HG02852 (cell line): Measurements from ENCODE around the gene ELOVL7.
"Not testable (repeated sequence)": the region's sequence is repeated elsewhere in the genome, so short reads cannot be mapped to it uniquely, and the experiment has no call there.

Source experiments
- ATAC-seq: cut with Tn5 transposase; IDR thresholded peaks from one replicate; pipeline ENCODE4 v1.9.1; 2021; ENCODE audit warnings: mild to moderate bottlenecking, moderate library complexity; ENCODE audit not compliant: unreplicated experiment

The ELOVL7 gene

DNA sequence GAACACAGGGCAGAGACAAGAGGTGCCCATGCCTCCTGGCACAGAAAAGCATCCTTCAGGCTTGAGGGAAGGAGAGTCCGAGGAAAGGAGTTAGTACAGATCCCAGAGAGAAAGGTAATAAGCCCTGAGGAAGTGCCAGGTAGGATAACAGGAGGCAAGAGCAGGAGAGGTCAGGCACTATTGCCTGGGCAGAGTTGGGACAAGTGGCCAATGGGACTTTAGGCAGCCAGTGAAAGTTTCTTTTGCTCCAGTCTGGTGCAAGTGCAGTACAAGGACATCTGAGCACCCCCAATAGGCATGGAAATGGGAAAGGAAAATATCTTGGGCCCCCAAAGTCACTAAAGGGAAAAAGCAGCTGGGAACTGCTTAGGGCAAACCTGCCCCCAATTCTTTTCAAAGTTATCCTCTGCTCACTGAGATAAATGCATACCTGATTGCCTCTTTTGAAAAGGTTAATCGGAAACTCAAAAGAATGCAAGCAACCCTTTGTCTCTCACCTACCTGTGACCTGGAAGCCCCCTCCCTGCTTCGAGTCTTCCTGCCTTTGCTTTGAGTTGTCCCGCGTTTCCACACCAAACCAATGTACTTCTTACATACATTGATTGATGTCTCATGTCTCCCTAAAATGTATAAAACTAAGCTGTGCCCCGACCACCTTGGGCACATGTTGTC, 46.5 kb downstream of the ELOVL7 start:
- no peak for ATAC-seq

DNA sequence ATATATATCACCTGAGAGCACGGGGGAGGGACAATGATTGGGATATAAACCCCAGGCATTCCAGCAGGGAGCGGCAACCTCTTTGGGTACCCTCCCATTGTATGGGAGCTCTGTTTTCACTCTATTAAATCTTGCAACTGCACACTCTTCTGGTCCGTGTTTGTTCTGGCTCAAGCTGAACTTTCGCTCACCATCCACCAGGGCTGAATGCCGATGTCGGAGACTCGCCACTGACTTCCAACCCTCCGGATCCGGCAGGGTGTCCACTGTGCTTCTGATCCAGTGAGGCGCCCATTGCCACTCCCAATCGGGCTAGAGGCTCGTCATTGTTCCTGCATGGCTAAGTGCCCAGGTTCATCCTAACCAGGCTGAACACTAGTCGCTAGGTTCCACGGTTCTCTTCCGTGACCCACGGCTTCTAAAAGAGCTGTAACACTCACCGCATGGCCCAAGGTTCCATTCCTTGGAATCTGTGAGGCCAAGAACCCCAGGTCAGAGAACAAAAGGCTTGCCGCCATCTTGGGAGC, 48.6 kb downstream of the ELOVL7 start:
- not testable (repeated sequence) for ATAC-seq

DNA sequence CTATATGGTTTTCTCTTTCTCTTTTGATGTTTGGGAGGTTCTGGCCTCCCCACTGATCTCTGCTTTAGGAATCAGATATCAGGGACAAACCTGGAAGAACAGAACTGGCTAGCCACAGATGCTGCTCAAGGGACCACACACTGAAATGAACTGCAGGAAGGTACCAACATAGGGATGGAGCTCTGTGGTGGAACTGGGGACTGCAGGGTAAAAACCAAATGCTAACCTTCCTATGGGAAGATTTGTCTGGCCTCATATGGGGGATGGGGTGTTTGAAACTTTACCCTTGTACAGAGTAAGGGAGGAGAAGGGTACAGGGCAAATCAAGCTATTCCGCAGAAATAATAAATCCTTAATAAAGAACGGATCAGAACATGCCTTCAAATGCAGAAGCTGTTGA, 49.4 kb downstream of the ELOVL7 start:
- no peak for ATAC-seq

DNA sequence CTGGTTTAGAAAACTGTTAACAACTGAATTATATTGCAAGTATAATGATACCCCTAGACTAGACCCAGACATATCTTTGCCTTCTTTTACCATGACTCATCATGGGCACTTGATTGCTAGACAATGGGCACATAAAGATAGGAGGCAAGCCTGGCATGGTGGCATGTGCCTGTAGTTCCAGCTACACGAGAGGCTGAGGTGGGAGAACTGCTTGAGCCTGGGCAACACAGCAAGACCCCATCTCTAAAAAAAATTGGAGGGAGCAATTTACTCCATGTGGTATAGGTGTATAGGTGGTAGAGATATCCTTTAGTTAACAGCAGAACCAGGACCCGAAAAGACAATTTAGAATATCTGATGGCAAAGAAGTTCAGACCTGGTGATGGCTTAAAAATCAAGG, 51.6 kb downstream of the ELOVL7 start:
- ATAC-seq, result no peak

DNA sequence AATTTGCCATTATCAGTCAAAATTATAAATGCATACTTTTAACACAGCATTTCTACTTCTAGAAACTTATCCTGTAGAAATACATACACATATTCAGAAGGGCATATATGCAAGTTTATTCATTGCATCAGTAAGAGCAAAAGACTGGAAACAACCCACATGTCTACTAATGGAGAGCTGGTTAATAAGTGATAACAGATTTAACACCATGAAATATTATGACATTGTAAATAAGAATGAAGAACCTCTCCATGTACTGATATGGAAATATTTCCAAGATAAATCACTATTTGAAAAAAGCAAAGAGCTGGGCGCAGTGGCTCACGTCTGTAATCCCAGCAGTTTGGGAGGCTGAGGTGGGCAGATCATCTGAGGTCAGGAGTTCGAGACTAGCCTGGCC, 54.5 kb downstream of the ELOVL7 start:
- ATAC-seq, result no peak

DNA sequence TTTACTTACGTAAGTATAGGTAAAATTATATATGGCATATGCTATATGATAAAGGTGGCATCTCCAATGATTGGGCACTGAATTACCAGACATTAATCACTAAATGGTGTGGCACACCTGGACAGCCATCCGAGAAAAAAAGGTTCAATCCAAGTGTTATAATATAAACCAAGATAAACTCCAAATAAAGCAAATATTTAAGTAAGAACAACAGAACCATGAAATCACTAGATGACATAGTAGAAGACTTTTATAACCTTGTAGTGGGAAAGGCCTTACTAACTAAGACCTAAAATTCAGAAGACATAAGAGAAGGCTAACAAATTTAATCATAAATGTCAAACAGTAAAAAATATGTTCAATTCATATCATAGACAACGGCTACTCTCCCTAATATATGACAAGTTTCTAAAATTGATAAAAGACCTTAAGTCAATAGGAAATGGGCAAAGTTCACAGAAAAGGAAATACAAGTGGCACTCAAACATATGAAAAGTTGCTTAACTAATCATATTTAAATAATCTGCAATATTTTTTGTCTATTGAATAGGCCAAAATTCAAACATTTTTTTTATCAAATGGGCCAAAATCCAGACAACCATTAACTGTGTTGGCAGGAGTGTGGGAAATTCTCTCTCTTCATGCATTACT, 55.1 kb downstream of the ELOVL7 start:
- ATAC-seq, result no peak

DNA sequence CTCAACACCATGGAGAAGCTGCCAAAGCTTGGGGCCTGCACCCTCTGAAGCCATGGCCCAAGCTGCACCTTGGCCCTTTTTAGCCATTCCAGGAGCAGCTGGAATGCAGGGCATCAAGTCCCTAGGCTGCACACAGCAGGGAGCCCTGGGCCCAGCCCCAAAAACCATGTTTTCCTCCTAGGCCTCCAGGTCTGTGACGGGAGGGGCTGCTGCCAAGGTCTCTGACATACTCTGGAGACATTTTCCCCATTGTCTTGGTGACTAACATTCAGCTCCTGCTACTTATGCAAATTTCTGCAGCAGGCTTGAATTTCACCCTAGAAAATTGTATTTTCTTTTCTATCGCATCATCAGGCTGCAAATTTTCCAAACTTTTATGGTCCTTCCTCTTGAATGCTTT, 64.6 kb downstream of the ELOVL7 start:
- no peak for ATAC-seq

DNA sequence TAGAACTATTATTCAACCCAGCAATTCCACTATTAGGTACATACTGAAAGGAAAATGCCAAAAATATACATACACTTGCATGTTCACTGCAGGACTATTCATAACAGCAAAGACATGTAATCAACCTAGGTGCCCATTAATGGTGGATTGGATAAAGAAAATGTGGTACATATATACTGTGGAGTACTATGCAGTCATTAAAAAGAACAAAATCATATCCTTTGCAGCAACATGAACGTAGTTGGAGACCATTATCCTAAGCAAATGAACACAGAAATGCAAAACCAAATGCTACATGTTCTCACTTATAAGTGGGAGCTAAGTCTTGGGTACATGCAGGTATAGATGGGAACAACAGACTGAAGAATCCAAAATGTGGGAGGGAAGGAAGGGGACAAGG, 67.7 kb downstream of the ELOVL7 start:
- no peak for ATAC-seq

DNA sequence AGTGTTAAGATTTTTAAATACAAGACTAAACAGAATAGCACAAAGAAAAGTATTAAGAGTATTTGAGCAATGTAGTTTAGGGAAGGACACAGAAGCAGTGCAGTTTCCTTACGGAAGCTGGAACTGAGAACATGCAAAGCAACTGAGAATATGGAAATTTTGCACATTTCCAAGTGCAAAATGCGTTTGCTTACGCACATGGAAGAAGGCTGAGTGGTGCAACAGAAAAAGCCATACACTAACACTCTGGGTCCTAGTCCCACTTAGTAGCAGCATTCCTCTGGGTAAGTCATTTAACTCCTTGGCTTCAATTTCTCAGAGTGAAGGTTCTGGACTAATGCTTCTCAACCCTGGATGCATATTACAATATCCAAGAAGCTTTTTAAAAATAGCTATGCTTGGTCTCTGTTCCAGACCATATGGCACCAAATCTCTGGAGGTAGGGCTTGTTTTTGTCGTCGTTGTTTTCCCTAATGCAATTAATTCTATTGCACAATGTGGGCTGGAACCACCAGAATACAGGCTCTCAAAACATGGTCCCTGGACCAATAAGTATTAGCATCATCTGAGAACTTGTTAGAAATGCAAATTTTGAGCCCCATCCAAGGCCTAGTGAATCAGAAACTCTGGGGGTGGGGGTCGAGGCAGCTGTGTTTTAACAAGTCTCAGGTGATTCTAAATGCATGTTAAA, 78.9 kb downstream of the ELOVL7 start:
- no peak for ATAC-seq

DNA sequence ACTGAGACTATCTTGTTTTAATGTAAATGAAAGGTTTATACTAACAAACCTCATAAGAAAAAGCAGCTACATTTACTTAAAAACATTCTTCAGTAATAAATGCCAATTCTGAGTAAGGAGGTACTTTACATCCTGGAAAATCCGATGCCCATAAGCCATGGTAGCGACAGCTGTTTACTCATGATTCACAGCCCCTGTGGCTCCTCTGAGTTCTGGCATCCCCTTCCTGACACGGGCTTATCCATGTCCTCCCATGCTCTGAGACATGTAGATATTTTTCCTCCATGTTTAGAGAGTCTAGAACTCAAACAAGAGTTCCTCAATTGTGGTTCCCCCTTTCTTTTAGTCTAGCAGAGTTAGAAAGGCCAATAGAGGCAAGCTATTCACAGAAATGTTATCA, 81.0 kb downstream of the ELOVL7 start:
- ATAC-seq, result no peak

DNA sequence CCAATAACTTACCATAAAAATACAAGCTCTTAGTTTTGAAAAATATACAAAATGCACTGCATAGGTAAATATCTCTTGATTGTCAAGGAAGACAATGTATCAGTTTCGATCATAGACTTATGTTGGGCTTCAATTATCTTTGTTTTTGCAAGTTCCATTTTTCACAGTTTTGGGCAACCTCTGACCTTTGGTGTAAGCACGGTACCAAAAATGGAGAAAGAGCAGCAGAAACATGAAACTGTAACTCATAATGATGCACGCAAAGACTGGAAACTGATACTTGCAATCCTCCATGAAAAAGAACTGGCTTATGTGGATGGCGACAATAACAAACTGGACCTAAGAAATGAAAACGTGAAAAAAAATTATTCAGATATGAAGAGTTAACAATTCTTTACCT, 89.6 kb downstream of the ELOVL7 start:
- ATAC-seq, result no peak

DNA sequence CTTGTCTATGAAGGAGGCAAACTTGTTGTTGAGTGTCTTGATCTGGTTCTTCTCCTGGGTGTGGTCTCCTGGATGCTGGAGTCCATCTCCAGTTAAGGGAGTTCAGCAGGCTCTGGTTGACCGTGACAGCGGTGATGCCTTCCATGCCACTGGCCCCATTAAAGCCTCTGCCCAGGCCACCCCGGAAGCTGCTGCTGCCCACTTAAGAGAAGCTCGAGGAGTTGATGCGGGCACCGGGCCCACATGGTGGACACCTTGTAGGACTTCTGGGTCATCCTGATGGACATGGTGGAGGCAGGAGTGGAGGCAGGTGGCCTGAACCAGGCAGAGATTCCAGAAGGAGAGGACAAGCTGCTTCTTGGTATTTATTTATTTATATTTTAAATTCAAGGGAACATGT, 99.4 kb downstream of the ELOVL7 start:
- no peak for ATAC-seq

DNA sequence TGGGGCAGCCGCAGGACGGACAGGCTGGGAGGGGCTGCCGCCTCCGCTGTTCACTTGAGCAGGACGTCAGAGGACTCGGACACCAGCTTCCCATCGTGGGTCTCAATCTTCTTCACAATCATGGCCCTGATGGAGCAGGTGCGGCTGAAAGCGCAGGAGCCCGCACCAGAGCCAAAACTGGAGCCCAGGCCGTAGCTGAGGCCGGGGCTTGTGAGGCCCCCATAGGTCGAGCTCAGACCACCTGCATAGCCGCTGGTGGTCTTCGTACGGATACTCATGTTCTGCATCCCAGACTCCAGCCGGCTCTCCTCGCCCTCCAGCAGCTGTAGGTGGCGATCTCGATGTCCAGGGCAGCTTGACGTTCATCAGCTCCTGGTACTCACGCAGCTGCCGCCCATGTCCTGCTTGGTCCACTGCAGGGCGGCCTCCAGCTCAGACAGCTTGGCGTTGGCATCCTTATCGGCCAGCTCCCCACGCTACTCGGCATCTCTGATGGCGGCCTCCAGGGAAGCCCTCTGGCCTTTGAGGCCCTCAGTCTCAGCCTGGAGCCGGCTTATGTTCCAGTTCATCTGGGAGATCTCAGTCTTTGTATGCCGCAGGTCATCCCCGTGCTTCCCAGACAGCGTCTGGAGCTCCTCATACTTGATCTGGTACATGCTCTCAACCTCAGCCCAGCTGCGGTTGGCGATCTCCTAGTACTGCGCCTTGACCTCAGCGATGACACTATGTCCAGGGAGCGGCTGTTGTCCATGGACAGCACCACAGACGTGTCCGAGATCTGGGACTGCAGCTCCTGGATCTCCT, 100.4 kb downstream of the ELOVL7 start:
- no peak for ATAC-seq

DNA sequence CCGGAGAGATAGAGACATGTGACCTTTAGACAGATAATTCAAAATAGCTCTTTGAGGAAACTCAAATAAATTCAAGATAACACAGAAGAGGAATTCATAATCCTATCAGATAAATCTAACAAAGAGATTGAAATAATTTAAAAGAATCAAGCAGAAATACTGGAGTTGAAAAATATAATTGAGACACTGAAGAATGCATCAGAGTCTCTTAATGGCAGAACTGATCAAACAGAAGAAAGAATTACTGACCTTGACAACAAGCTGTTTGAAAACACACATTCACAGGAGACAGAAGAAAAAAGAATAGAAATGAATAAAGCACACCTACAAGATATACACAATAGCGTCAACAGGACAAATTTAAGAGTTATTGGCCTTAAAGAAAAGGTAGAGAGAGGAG, 103.7 kb downstream of the ELOVL7 start:
- ATAC-seq, result no peak

DNA sequence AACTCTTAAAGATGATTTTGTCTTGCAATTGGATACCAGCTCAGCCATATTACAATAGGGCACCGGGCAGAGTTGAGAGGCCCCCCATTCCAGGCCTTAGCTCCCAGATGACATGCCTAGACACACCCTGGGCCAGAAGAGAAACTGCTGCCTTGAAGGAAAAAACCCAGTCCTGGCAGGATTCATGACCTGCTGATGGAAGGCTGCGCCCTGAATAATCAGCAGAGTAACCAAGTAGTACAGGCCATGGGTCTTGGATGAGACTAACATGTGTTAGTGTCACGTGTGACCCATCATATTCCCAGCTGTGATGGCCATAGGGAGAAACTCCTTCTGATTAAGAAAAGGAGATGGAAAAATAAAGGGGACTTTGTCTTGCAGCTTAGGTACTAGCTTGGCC, 105.1 kb downstream of the ELOVL7 start:
- no peak for ATAC-seq

DNA sequence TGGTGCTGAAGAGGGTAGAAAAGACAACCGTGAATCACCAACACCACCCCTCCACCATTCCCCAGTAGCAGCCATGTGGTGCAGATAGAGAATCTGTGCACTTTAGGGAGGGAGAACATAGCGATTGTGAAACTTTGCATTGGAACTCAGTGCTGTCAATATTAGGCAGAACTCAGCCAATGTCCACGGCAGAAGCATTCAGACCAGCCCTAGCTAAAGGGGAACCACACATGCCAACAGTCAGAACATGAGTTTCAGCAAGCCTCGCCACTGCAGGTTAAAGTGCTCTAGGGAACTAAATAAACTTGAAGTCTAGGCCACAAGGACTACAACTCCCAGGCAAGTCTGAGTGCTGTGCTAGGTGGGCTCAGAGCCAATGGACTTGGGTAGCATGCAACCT, 105.6 kb downstream of the ELOVL7 start:
- peak; percentile 83 for ATAC-seq

DNA sequence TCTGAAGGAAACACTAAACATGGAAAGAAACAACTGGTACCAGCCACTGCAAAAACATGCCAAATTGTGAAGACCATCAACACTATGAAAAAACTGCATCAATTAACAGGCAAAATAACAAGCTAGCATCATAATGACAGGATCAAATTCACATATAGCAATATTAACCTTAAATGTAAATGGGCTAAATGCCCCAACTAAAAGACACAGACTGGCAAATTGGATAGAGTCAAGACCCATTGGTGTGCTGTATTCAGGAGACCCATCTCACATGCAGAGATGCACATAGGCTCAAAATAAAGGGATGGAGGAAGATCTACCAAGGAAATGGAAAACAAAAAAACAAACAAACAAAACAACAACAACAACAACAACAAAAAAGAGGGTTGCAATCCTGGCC, 113.2 kb downstream of the ELOVL7 start:
- not testable (repeated sequence) for ATAC-seq

DNA sequence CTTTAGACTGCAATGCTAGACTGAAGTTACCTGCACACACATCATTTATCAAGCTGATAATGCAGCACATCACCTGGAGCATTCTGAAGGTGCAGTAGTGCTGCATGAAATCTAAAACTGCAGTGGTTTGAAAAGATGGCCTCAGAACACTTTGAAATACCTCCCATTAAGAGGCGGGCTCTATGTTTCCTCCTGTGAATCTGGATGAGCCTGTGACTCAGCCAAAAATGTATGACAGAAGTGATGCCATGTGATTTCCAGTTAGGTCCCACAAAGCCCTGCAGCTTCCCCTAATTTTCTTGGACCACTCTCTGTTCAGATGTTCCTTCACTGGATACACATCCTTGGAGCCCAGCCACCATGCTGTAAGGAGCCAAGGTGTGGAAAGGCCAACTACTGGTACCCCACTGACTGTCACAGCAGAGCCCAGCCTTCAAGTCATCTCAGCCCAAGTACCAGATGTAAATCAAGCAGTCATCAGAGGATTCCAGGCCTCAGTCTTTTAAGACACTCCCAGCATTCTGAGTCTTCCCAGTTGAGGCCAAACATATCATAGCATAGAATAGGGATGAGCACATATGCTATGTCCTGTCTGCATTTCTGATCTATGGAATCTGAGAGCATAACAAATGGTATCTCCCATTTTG, 116.9 kb downstream of the ELOVL7 start:
- ATAC-seq, result no peak

DNA sequence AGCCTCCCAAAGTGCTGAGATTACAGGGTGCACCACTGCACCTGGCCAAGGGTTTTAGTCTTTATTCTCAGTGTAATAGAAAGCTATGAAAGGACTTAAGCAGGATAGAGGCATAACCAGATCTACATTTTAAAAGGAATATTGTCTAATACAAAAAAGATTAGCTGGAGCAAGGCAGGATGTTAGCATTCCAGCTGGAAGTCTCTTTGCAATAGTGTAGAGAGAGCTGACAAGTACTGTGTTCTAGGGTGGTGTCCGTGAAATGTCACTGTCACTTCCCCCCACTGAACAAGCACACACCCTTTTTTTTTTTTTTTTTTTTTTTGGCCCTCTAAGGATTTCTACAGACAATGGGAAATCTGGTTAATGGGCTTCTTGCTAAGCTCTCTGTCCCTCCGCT, 119.9 kb downstream of the ELOVL7 start:
- no peak for ATAC-seq

DNA sequence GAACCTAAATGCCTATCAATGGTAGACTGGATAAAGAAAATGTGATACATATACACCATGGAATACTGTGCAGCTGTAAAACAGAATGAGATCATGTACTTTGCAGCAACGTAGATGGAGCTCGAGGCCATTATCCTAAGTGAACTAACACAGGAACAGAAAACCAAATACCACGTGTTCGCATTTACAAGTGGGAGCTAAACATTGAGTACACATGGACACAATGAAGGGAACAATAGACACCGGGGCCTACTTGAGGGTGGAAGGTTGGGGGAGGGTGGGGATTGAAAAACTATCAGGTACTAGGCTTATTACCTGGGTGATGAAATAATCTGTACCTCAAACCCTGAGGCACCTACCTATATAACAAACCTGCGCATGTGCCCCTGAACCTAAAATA, 121.7 kb downstream of the ELOVL7 start:
- no peak for ATAC-seq

DNA sequence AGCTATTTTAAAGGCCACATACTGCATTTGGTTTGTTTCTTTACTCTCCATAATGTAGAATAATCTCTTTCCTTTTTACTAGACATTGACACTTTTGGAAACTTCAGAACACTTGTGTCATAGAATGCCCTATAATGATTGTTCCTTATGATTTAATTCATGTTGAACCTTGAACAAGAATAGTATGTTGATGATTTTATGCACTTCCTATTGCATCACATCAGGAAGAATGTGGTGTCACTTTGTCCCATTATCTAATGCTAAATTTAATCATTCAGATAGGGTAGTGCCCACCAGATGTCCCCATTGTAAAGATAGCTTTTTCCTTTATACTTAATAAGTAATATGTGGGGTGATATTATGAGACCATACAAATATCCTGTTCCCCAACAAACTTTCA, 124.7 kb downstream of the ELOVL7 start:
- no peak for ATAC-seq
